Measurements from ENCODE around the gene HUNK.
A peak's percentile ranks its signal among the peaks of the same experiment; 100 is the strongest.
"Not testable (repeated sequence)": the region's sequence is repeated elsewhere in the genome, so short reads cannot be mapped to it uniquely, and the experiment has no call there.

The HUNK gene

DNA sequence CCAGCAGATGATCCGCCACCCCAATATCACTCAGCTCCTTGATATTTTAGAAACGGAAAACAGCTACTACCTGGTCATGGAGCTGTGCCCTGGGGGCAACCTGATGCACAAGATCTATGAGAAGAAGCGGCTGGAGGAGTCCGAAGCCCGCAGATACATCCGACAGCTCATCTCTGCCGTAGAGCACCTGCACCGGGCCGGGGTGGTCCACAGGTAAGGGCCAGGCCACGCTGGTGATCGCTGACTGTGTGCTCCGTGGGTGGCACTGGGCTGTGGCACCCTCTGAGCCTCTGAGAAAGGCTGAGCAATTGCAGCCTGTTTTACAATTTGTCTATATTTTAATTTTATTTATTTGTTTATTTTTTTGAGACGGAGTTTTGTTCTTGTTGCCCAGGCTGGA lies 51.7 kb downstream of the HUNK start:
- DNase-seq = no peak

DNA sequence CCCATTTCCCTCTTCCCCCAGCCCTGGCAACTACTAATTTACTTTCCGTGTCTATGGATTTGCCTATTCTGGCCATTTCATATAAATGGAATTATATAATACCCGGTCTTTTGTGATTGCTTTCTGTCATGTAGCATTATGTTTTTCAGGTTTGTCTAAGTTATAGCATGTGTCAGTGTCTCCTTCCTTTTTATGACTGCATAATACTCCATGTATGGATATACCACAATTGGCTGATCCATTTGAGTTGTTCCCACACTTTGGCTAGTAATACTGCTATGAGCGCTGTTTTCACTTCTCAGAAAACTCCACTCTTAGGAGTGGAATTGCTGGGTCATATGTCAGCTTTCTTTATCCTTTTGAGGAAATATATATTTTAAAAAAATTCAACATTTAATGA lies 53.7 kb downstream of the HUNK start:
- DNase-seq = no peak

DNA sequence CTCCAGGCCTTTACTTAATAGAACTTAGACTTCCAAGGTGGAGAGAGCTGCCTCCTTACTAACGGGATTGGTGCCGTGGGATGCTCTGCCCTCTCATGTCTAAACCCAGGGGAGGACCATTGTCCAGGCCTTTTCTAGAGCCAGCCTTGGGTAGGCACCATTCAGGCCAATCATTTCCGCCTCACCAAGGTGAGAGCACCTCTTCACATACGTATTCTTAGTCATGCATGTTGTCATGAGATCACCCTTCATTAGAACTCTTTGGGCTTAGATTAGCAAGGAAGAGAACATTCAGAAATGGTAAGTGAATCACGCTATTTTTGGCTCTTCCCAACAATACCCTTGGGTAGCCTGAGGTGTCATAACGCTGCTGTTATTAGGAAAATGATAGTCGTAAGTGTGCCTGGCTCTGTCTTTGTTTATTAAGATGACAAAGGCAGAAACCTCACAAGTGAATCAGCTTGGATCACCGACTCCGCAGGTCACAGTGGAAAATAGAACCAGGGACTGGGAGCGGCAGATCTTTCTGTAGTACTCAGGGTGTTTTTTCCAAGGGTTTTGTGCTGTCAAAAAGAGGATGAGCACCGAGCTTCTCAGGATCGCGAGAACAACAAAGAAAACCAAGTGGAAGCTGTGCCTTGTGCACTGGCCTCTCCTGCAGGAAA lies 55.0 kb downstream of the HUNK start:
- no peak for DNase-seq

DNA sequence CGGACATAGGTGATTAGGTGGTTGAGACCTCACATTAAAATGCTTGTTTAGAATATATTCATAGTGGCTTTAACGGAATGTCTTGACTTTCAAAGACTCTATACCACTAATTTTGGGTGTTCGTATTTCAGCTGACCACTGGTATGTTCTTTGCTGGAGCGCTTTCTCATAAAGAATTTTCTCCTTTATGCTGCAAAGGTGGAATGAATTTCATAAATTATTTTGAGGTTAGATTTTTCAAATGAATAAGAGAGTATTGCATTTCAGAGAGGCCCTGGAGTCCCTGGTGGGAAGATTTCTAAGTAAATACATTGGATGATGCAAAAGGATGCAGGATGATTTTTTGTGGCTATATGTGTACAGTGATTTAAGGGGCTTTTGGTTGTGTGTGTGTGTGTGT lies 55.8 kb downstream of the HUNK start:
- no peak for DNase-seq

DNA sequence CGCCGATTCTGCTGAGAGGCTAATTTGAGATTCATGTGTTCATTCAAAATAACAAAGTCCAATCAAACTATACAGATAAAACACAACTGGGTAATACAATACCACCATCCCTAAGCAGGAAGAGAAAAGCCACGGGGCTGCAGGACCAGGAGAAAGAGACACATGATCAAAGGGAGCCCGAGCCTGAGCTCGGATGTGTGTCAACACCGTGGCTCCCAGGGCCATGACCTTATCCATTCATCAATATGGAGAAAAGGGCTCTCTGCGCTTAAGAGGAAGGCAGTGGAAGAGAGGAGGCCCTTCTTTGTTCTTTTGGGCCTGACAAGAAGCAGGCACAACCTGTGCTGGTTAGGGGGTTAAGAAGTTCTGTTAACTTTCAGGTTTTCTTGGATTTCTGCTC lies 56.7 kb downstream of the HUNK start:
- peak; percentile 14 for DNase-seq

DNA sequence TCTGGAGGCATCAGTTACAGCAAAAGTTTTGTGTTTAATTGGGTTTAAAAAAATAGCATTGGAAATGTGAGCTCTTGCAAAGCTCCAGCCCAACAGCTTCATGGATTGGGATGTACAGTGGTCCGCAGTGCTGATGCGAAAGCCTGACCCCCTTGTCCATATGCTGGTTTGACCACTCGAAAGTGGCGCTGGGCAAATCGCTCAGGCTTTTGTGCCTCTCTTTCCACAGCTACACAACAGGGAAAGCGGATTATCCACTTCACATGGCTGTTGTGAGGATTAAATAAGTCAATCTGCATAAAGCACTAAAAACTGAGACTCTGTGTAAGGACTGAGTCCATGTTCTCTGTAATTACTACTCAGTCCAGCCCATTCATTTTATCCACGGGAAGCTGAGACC lies 57.2 kb downstream of the HUNK start:
- DNase-seq = no peak

DNA sequence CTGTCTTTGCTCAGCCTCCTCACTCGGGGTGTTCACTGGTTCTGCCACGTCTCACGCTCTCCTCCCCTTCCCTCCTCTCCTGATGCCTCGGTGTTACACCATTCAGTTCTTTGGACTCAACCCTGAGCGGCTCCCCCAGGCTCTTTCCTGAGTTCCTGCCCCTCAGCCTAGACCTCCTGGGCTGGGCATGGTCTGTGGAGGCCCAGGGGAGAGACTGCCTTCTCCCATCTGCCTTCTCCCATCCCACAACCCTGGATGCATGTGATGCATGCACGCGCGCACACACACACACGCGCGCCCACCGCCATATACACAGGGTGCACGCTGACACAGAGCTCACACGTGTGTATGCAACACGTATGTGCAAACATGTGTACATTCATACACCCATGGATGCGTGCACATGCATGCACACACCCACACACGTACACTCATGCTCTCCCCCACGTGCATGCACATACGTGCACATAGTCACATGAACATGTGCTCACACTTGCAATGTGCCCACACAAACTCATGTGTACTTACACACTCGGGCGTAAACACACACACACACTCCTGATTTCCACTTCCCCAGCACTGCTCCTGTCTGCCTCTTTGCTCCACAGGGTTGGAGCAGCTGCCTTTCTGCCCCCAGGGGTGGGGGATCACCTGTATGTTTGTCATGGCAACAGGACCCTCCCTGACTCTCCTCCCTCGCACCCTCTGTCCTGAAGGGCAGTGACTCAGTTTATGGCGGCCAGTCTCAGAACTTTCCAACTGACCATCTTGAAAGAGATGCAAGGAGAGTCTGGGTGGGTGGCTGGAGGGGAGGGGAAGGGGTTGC lies 59.0 kb downstream of the HUNK start:
- no peak for DNase-seq

DNA sequence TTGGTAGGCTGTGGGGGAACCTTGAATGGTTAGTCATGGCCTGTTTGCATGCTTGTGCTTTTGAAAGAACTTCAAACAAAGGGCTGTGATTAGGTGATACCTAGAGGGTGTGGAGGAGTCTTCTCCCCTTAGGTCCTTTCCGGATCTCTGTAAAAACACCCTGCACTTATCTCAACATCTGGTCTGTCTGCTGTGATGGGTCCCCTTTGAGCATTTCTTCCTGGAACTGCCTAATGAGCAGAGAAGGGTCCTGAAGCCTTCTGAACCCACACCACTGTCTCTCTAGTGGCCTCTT lies 59.6 kb downstream of the HUNK start:
- no peak for DNase-seq

DNA sequence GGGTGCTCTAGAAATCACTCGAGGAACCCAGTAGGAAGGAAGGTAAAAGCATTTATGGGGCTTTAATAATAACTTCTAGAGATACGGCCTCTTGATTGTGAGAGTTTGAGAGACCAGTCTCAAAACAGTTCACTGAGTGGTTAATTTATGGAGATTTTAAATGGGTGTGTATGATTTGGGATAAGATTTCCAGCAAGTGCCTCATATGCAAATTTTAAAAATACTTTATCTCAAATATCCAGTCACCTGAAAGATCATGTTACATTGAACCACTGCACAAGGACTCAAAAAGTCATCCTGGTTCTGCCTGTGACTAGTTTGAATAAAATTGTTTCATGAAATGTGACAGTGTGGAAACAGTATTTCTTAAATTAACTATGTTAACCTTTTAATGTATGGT lies 64.5 kb downstream of the HUNK start:
- no peak for DNase-seq

DNA sequence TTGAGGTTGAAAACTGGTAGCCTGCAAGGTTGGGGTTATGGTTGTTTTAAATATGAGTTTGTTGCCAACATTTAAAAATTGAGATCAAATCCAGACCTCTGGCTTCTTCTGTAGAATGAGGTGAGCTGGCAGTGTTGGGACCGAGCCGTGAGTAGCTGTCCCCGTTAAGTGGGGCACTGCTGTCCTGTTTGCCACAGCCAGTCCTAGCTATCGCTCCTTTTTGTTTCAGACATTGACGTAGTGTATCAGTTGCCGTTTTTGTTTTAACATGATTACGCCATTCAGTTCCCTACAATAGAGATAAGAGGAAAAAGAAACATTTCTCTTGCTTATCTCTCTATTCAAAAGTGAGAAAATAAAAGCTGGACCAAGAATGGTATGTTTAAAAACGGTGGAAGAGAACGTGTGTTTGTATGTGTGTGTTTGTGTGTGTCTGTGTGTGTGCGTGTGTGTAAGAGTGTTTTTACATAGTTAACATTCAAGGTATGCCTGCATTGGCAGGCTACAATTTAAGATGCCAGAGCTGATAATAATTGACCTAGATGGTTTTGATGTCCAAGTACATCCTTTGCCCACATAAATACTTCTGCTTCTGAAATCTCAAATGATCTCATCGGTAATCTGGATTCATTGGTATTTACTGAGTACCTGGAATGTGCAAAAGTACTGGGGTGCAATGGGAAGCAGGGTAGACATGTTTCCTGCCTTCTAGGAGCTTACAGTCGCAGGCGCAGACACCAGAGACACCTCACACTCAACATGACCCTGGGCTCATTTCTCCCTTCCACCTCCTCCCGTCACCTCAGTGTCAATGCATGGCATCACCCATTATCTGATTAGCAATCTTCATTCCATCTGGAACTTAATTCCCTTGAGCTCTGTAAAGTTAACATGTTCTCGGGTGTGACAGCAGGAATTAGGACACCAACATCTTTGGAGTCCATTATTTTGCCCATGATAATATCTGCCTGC lies 65.8 kb downstream of the HUNK start:
- DNase-seq = no peak

DNA sequence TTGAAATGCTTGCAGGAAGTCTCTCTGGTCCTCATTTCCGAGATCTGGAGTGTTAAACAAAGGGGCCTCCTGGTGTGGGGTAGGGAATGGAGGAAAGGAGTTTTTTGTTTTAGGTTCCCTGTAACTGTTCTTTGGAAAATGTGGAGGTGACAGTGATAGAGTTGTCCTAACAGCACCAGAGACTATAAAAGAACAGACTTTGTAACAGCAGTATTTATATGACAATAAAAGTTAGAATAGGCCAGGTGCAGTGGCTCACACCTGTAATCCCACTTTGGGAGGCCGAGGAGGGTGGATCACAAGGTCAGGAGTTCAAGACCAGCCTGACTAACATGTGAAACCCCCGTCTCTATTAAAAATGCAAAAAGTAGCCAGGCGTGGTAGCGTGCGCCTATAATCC lies 68.9 kb downstream of the HUNK start:
- no peak for DNase-seq

DNA sequence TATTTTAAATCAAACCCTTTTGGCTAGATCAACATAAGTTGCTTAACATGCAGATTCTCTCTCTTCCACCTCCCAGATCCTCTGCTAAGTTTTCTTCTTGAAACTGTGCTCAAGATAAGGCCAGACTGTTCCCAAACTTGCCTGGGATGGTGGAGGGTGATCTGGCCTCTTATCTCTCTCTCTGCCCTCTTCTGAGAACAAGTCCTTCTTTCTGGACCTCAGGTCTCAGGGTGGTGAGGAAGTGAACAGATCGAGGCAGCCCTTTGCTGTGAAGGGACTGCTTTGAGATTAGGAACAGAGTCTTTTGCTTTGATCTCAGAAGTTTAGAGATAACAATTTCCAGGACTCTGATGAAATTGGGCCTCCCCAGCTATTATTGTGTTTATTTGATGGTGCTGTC lies 70.7 kb downstream of the HUNK start:
- no peak for DNase-seq

DNA sequence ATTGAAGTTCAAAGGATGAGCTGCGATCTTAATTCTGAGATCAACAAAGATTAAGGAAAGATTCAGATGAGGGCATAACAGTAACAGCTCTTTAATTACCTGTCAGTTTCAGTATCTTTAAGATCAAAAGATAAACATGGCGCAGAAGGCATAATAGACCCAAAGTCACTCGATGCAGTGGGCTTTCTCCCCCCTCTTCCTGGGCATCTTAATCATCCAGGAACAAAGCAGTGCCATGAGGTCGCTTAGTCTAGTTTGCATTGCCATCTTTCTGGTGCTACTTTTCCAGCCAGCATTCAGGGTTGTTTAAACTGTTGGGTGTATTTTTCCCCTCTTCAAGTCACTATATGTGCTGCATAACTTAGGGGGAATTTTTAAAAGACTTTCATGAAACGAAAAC lies 72.3 kb downstream of the HUNK start:
- no peak for DNase-seq

DNA sequence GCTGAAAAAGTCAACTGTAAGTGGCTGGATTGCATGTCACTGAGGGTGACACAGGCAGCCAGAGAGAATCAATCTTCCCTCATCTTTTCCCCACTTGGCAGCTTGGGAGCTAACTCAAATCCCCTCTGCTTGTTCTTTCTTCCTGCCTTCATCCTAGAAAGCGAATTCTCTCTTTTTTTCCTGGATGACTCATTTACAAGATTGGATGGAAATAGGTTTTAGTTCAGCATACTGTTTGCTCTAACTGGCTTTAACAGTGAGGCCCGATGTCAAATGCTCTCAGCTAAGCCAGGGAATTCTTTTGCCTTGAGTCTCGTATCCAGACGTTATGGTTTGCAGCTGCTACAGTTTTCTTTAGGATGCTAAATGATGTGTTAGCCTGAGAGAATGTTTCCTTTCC lies 72.7 kb downstream of the HUNK start:
- no peak for DNase-seq

DNA sequence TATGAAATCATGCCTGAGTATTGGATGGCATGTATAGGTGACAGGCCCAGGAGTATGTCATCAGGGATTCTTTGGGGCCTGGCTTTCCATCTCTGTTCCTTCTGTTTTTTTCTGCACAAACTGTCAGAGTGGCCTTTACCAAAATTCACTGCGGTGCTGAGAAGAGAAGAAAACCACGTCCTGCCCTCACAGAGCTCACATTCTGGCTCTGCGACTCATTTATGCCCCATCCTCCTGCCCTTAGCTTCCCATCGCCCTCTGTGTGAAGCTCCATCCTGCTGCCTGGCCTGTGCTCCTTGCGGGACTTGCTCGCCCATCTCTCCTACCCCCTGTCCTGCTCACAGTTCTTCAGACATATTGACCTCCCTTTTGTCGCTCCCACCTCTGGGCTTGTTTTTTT lies 73.4 kb downstream of the HUNK start:
- DNase-seq = no peak

DNA sequence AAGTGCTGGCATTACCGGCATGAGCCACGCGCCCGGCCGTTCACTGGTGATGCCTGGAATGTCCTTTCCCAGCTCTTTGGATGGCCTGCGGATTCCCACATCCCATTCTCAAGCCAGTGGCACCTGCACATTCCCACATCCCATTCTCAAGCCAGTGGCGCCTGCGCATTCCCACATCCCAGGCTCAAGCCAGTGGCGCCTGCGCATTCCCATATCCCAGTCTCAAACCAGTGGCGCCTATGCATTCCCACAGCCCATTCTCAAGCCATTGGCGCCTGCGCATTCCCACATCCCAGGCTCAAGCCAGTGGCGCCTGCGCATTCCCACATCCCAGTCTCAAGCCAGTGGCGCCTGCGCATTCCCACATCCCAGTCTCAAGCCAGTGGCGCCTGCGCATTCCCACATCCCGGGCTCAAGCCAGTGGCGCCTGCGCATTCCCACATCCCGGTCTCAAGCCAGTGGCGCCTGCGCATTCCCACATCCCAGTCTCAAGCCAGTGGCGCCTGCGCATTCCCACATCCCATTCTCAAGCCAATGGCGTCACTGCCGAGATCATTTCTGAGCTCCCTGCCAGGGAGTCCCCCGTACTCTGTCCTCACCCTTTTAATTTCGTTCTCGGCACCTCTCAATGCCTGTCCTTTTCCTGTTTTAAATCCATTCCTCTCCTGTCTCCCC lies 74.2 kb downstream of the HUNK start:
- not testable (repeated sequence) for DNase-seq

DNA sequence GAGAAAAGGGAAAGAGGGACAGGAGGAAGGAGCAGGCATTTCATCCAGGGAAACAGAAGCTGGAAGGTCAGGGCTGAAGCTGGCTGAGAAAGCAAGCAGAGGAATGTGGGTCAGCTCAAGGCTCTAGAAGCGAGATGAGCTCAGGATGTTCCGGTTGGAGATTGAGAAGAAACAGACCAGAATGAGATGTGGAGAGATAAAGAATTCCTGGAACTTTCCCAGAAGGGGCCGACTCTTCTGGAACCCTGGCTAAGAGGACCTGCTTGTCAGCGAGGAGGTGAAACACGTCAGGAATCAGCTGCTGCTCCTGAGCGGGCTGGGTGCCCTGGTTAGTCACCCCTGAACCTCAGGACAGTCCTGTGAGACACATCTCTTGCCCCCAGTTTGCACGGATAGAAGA lies 75.9 kb downstream of the HUNK start:
- no peak for DNase-seq

DNA sequence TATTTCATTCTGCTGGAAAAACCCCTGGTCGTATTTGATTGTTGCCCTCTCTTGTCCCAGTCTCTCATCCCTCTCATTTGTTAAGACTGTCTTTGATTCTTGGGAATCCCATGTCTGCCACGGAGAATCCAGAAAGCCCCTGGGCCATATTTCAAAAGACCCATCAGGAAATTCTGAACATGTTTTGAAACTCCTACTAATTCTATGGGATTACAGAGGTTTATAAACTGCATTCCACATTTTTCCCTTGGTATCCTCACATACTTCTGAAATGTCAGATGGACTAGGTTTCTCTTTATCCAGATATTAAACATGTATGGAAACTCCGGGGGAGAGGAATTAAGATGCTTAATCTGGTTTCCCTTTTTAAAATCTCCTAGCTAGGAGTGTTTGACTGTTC lies 80.0 kb downstream of the HUNK start:
- DNase-seq = no peak

DNA sequence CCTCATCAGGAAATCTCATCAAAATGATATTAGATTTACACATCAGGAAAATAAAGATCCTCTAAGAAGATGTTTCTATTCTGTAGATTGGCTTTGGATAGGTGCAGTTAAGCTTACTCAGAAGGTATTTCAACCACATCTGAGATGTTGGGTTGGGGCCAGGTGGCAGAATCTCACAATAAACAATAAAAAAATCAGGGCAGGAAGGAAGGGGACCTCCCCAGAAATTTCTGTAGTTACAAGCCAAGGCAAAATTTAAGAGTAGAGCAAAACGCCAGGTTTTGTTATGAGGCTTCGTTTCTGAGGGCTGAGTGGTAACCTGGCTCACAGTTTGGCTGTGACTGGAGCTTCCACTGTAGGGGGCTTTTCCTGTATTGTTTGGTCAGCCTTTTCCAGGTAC lies 84.8 kb downstream of the HUNK start:
- DNase-seq = no peak

DNA sequence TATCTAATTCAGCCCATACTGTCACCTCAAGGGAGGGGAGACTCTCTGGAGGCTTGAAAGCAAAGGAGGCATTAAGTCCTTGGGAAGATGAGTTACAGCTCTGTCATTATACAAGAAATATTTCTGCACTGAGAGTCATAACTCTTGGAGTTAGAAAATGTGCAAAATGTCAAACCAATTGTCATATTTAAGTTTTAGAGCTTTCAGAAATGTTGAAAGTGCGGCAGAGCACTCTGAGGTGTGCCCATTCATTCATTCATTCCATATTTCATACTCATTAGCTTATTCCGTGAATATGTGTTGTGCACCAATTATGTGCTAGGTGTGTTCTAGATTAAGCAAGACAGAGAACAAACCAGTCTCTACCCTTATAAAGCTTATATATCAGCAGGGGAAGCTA lies 87.1 kb downstream of the HUNK start:
- no peak for DNase-seq

DNA sequence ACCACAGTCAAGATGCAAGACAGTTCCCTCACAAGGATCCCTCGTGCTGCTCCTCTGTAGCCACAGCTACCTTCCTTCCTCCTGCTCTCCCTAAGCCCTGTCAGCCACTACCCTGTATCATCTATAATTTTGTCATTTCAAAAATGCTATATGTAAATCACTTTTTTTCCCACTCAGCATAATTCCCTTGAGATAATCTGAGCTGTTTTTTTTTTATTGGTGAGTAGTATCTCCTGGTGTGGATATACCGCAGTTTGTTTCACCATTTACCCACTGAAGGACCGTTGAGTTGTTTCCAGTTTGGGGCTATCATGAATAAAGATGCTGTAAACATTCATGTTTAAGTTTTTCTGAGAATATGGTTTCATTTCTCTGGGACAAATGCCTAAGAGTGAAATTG lies 88.2 kb downstream of the HUNK start:
- no peak for DNase-seq

DNA sequence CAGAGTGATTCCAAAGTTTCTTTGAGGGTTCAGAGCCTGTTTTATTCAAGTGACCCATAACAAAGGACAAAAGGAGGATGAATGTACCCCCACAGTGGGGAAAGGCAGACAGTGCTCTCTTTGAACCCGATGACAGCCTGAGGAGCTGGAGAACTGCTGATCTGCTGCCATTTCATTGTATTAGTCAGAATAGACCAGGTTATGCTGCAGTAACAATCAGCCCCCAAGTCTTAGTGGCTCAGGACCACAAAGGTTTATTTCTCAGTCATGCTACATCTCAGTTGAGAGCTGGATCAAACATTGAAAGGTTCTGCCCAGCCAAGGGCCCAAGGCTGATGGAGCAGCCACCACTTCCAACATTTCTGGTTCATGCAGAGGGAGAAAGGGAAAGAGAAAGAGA lies 88.9 kb downstream of the HUNK start:
- no peak for DNase-seq

DNA sequence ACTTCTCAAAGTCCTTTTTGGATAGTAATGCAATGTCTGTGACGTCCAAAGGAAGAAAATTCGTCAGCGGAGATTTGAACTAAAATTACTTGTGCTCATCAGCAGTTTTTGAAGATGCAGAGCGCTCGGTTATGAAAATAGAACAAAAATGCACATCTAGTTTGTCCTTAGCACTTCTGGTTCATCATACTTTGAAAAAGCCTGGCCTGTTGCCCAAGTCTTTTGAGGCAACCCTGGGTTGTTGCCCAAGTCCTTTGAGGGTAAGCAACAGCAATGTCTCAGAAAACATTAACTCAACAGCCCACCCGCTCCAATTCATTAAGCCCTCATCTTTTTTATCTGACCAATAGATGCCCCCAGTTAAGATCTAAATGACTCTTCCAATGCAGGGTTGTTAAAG lies 91.9 kb downstream of the HUNK start:
- DNase-seq = no peak

Data from NCI-H146 (cell line).